Measurements from ENCODE around the gene RAD51B.

RAD51B gene

GRCh38 chr14:68260121-68260520, 440.5 kb downstream of the RAD51B start:
- DNase-seq = no peak

- no peak for DNase-seq
Observed at GRCh38 chr14:68261092-68261842, 441.7 kb downstream of the RAD51B start.

GRCh38 chr14:68262567-68262966, 443.0 kb downstream of the RAD51B start:
- DNase-seq = no peak

- no peak for DNase-seq
Observed at GRCh38 chr14:68263563-68264259, 444.1 kb downstream of the RAD51B start.

- no peak for DNase-seq
Observed at GRCh38 chr14:68264260-68264569, 444.6 kb downstream of the RAD51B start.

GRCh38 chr14:68266998-68267397, 447.4 kb downstream of the RAD51B start:
- no peak for DNase-seq

- no peak for DNase-seq
Observed at GRCh38 chr14:68268197-68268596, 448.6 kb downstream of the RAD51B start.

GRCh38 chr14:68268719-68269118, 449.1 kb downstream of the RAD51B start:
- no peak for DNase-seq

GRCh38 chr14:68269136-68269927, 449.8 kb downstream of the RAD51B start:
- no peak for DNase-seq

- DNase-seq = no peak
Observed at GRCh38 chr14:68270342-68270741, 450.8 kb downstream of the RAD51B start.

- no peak for DNase-seq
Observed at GRCh38 chr14:68271913-68272391, 452.4 kb downstream of the RAD51B start.

GRCh38 chr14:68273413-68273812, 453.8 kb downstream of the RAD51B start:
- no peak for DNase-seq

GRCh38 chr14:68274725-68275124, 455.1 kb downstream of the RAD51B start:
- no peak for DNase-seq

- DNase-seq = no peak
Observed at GRCh38 chr14:68278576-68279436, 459.2 kb downstream of the RAD51B start.

- no peak for DNase-seq
Observed at GRCh38 chr14:68279437-68279720, 459.8 kb downstream of the RAD51B start.

GRCh38 chr14:68279777-68280233, 460.2 kb downstream of the RAD51B start:
- no peak for DNase-seq

GRCh38 chr14:68281497-68281896, 461.9 kb downstream of the RAD51B start:
- DNase-seq = no peak

GRCh38 chr14:68282479-68283377, 463.1 kb downstream of the RAD51B start:
- DNase-seq = no peak

GRCh38 chr14:68283378-68284123, 464.0 kb downstream of the RAD51B start:
- no peak for DNase-seq

- no peak for DNase-seq
Observed at GRCh38 chr14:68284333-68284732, 464.8 kb downstream of the RAD51B start.

GRCh38 chr14:68284834-68285233, 465.3 kb downstream of the RAD51B start:
- no peak for DNase-seq
